Islet precursor cell (in vitro differentiated cells): Measurements from ENCODE around the gene TDRD10.

Experiments
- DNase-seq: peaks from one replicate; pipeline ENCODE4 v3.0.0-alpha.2; 2018

TDRD10 gene

DNA sequence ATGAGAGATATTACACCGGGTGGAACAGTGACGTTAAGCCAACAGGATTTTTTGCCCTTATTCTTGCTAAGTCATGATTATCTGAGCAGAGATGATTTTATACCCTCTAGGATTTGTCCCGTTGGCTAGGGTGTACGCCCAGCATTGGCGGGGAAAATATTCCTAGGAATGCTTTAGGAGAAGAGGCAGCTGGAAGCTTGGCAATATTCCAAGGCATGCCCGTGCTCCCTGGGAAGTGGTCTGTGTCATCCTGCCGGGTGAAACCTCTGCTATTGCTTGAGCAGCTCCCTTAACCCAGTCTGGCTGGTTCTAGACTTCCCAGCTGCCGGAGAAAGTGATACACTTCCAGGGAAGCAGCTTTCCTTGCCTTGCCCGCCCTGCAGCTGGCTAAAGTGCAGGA lies 81.8 kb downstream of the TDRD10 start:
- no peak for DNase-seq

DNA sequence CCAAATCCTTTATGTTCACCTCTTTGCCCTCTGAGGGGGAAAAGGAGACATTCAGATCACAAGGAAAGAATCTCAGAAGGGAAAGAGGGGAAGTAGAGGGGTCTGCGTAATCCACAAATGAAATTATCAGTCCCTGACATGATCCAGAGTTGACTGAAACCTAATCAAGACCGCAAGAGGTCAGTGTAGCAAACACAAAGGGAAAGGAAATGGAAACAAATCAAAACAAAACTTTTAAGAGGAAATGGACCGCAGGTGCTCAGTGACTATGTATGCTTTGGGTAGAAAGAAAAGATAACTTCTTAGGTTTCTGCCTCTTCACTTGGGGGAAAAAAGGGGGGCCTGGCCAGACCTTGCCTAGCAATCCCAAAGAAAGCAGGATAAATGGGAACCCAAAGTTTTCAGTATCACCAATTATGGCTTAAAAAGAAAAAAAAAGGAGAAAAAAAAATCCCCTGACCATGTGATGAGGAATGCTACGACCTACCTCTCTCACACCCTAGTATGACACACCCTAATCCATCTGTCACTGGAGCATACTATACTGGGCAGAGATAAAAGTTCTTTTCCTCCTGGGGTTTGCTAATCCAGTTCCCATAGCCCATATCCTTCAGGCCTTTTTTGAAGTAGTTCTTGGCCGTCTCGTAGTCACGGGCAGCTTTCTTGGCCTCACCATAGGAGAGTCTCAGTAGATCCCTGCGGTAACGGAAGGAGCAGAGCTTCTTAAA lies 82.4 kb downstream of the TDRD10 start:
- no peak for DNase-seq

- DNase-seq: no peak
Observed at GRCh38 chr1:154586231-154586630, 84.2 kb downstream of the TDRD10 start.

GRCh38 chr1:154586641-154587040 lies 84.6 kb downstream of the TDRD10 start:
- DNase-seq: no peak

DNA sequence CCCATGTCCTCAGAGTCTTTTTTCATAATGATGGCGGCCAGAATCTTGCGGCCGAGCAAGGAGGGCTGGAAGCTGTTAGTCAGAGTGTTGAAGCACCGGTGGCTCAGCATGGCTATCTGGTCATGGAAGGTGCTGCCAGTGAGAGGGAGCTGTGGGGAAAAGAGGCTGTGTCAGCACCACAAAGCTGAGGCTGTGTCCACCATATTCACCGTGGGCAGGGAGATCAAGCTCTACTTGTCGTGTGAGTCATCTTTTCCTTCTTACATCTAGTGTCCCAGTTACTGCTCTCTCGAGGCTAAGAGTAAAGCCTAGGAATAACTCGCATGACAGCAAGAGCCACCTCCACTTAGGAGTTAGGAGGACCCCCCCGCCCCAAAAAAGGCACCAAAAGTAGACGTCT lies 87.8 kb downstream of the TDRD10 start:
- no peak for DNase-seq

DNA sequence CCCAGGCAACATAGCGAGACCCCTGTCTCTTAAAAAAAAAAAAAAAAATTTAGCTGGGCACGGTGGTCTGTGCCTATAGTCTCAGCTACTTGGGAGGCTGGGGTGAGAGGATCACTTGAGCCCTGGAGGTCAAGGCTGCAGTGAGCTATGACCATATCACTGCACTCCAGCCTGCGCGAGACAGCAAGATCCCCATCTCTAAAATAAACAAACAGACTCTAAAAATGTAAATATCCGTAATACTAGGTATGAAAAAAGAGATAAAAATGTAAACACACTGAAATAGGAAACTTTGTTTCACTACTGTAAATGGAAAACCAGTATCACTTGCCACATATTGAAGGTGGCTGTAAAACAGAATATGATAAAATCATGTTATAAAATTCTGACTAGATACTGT lies 88.7 kb downstream of the TDRD10 start:
- DNase-seq: no peak

GRCh38 chr1:154591206-154591605 lies 89.2 kb downstream of the TDRD10 start:
- no peak for DNase-seq

DNA sequence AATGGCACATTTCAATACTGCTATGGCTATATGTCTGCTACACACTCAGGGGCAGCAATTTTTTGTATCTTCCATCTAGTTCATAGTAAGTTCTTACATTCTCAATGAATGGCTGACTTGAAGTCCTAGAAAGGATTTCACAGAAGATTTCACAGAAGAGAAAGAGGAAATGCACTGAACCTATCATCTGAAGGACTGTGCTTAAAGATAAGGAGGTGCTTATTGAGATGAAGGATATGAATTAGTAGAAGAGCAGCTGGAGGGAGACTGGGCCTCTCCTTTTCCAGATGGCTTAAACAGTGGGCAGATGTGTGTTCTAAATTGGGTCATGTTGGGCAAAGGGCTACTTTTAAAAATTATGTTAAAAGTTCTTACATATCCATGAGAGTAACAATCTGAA lies 91.4 kb downstream of the TDRD10 start:
- DNase-seq: no peak

DNA sequence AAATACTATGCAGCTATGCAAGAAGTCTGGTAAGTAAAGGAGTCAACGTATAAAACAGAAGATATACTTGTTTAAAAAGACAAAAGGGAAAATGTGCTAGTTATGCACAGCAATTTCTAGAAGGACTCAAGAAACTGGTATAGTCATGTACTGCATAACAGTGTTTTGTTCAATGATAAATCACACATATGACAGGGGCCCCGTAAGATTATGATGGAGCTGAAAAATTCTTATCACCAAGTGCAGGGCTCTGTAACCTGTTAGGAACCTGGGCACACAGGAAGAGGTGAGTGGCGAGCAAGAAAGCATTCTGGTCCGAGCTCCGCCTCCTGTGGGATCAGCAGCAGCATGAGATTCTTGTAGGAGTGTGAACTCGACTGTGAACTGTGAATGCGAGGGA lies 92.8 kb downstream of the TDRD10 start:
- no peak for DNase-seq

- no peak for DNase-seq
Observed at GRCh38 chr1:154595621-154596020, 93.6 kb downstream of the TDRD10 start.
